Activated T-cell treated with anti-CD3 and anti-CD28 coated beads, Interleukin-2, amount 50 U/mL, for 1 hour (primary cell): Measurements from ENCODE around the gene ZNF281.
"Not testable (repeated sequence)": the region's sequence is repeated elsewhere in the genome, so short reads cannot be mapped to it uniquely, and the experiment has no call there.

Experiments
- DNase-seq: peaks from one replicate; pipeline ENCODE4 v3.0.0-alpha.2; 2020

Gene ZNF281

GRCh38 chr1:200429221-200429751 is 19.4 kb upstream of the ZNF281 start:
- DNase-seq = no peak

DNA sequence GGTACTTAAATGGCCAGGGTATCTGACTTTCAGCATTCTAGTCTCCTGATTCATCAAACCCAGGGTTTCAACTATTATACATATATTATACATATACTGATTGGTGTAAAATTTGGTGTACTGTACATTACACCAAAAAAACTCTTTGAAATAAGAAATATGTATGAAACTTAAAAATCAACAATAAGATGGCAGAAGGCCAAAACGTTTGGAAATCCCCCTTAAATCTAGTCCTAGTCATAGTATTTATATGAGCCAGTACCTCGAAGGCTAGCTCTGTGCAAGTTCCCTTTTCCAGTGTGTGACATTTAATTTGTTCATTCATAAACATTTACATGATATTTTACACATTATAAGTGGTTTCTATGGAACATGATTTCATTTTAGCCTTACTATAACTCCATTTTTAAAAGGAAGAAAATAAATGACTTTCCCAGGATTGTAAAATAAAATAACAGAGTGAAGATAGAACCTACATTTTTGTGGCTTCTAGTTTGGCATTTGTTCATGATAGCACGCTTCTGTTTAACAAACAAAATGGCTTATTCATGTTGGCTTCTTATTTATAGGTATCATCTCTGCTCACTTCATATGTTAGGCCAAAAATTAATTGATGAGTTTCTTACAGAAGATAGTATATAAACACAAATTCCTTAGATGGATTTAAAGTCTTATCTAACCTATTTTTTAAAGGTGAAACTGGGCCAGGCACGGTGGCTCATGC is 18.8 kb upstream of the ZNF281 start:
- DNase-seq = no peak

DNA sequence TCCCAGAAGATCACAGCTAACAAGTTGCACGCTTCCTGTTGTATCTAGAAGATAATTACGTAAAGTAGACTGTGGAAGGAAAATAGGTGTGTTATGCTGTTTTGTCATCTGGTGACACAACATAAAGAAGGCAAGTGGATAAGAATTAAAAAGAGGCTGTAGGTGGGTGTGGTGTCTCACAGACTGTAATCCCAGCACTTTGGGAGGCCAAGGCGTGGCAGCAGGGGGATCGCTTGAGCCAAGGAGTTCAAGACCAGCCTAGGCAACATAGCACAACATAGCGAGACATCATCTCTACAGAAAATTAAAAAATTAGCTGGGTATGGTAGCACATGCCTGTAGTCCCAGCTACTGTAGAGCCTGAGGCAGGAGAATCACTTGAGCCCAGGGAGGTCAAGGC is 17.9 kb upstream of the ZNF281 start:
- DNase-seq = no peak

DNA sequence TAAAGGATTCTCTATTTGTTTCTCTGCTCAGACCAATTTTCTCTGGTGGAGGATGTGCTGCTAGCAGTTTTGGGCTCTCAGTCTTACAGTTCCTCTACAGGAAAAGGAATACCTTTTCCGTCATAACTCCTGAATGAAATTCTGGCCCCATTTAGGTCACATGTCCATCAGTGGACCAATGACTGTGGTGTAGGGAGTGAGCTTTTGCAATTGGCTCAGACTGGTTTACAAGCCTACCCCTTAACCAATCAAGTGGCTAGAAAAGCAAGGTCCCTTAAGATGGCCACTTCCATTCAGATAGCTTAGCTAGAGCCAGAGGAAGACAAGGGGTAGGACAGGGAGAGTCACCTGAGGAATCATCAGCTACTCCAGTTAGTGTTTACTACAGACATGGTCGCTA is 16.4 kb upstream of the ZNF281 start:
- DNase-seq = no peak

DNA sequence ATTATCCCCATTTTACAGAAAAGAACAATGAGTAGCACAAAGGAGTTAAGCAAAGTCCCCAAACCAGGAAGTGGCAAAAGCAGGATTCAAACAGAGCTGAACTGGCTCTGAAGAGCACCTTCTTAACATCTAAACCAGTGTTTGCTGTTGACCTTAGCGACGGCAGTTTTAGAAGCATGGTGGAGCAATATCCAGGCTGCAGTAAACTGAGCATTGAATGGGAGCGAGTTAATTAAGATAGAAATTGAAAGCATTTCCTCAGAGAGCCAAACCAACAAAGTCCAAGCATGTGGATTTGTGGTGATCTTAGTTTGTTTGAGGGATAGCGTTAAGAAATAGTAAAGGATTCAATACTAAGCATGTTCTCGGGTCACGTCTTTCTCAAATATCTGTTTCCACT is 13.4 kb upstream of the ZNF281 start:
- DNase-seq = no peak

- no peak for DNase-seq
Observed at GRCh38 chr1:200422211-200422610, 12.4 kb upstream of the ZNF281 start.

DNA sequence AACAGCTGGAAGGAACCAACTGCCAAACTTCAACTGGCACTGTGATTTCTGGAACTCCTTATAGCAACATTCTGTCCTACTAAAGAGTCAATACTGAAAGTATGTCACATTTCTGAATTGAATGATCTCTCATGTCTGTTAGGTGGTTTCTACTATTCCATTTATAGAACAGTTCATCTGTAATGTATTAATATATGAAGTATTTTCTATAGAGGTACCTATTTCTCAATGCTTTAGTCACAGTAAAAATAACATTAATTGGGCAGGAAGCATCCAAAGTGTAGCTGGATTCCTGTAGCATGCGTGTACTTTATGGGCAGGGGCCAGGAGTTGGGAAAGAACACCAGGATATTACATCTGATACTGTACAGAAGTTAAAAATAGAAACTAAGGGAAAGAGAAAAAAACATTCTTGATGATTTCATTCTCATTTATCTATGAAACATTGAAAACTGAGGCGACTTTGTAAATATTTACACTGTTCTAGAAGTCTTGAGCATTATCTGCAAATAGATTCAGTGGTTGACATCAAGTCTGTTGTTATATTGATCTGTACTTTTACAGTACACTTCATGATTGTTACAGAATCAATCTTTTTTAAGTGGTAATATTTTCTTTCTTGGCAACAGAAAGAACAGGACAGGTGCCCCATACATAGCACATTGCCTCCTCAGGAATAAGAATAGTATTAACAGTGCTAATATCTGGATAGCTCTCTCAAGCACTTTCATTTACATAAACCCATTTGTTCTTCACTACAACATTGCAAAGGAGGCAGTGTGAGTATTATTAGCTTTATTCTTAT is 6.2 kb upstream of the ZNF281 start:
- no peak for DNase-seq

DNA sequence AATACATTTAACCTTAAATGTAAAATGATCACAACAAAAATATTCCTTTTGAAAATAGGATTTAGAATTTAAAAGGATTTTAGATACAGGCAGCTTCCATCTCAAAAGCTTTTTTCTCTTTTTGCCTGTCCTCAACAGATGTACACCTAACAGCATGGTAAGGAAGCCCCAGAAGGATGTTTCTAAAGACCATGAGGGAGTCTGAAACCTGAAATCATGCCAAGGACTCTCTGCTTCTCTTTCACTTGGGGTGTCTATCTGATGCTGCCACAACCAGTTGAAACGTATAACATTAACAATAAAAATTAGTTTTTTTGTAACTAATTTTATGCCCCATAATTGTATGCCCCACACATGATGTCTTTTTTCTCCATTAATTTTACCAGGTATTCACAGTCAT is 5.4 kb upstream of the ZNF281 start:
- DNase-seq = no peak

- no peak for DNase-seq
Observed at GRCh38 chr1:200414657-200415056, 4.8 kb upstream of the ZNF281 start.

DNA sequence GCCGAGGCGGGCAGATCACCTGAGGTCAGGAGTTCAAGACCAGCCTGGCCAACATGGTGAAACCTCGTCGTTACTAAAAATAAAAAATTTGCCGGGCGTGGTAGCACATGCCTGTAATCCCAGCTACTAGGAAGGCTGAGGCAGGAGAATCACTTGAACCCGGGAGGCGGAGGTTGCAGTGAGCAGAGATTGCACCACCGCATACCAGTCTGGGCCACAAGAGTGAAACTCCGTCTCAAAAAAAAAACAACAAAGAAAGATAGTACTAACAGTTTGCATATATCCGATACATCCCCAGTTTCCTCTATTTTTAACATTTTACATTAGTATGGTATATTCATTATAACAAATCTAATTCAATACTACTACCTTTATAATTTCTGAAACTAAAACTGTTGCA is 3.9 kb upstream of the ZNF281 start:
- not testable (repeated sequence) for DNase-seq

DNA sequence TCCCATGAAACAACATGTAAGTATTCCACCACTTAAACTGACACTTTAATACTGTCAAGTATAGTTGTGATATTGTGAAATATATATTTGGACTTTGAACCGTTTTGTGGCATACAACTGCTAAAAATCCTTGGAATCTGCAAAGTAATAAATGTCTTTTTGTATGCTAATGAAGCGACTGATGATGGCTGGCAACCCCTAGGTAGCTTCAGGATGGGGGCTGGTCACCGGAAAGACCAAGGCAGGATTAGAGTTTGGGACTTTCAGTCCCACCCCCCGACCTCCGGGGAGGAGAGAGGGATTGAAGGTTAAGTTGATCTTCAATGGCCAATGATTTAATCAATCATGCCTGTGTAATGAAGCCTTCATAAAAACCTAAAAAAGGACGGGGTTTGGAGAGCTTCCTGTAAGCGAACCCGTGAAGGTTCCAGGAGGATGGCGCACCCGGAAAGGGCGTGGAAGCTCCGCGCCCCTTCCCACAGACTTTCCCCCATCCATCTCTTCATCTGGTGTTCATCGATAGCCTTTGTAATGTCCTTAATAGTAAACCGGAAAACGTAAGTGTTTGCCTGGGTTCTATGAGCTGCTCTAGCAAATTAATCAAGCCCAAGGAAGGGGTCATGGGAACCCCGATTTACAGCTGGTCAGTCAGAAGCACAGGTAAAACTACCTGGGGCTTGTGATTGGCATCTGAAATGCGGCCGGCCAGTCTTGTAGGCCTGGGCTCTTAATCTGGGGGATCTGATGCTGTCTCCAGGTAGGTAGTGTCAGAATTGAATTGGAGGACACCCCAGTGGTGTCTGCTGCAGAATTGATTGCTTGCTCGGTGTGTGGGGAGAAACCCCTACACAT is 1.8 kb upstream of the ZNF281 start:
- no peak for DNase-seq

- no peak for DNase-seq
Observed at GRCh38 chr1:200410566-200410878, 686 bp upstream of the ZNF281 start.

DNA sequence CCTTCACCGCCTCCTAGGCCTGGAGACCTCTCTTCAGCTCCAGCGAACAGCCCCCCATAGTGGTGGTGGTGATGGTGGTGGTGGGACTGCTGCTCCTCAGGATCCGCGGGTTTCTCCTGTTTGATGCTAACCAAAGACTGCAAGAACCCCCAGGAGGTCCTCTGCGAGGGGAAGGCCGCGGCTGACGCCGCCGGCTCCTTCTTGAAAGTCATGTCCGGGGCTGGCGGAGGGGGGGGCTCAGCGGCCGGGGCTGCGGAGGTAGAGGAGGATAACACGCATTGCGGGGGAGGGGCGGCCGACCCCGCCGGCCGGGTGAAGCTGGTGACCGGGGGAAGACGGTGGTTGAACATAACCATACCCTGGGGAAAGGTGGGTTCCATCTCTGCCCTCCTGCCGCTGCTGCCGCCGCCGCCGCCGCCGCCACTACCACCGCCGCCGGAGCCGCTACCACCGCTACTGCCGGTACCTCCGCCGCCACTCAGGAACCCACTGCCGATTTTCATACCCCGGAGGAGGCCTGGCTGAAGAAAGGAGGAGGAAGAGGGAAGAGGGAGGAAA is 554 bp downstream of the ZNF281 start:
- DNase-seq = no peak

DNA sequence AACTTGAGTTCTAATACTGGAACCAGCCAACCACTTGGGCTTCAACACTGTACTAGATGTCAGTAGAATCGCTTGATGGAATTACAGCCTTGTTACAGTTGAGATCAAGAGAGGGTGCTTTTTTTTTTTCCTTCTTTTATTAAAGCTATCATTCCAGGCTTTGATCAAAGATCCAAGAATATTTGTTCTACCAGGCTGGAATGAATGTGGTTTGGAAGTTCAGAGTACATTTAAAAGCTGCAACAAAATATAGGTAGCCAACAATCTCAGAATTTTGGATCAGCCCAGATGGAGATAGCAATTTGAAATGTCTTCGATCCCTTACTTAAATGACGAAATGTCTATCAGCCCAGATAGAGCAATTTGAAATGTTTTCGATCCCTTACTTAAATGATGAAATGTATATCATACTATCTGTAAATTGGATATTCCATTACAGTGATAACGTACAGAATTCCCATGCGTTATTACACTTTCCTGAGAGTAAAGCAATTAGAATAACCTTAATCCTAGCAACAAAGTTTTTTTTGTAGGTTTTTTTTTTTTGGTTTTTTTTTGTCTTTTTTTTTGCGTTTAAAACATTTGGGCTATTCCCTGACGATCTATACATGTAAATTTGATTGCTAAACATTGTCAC is 3.6 kb downstream of the ZNF281 start:
- no peak for DNase-seq

- DNase-seq = no peak
Observed at GRCh38 chr1:200405264-200405663, 4.6 kb downstream of the ZNF281 start.

- DNase-seq = no peak
Observed at GRCh38 chr1:200401708-200402107, 8.1 kb downstream of the ZNF281 start.

GRCh38 chr1:200401263-200401662 is 8.6 kb downstream of the ZNF281 start:
- DNase-seq = no peak

GRCh38 chr1:200400556-200400955 is 9.3 kb downstream of the ZNF281 start:
- DNase-seq = no peak

- DNase-seq = no peak
Observed at GRCh38 chr1:200399860-200400259, 10.0 kb downstream of the ZNF281 start.

DNA sequence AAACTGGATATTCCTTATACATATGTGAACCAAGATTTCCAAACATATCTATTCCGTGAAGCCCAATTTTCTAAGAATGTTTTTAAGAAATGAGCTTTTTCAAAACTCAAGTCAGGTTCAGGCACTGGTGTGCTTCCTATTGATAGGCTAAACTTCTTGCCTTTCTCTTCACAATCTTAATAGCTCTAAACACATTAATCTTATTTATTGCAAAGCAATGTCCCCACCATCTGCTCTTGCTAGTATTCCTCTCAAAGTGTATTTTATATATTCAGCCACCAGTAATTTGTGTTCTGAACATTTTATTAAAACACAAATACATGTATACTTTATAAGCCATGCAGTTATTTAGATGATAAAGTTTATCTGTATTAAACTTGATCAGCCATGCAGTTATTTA is 11.5 kb downstream of the ZNF281 start:
- no peak for DNase-seq

DNA sequence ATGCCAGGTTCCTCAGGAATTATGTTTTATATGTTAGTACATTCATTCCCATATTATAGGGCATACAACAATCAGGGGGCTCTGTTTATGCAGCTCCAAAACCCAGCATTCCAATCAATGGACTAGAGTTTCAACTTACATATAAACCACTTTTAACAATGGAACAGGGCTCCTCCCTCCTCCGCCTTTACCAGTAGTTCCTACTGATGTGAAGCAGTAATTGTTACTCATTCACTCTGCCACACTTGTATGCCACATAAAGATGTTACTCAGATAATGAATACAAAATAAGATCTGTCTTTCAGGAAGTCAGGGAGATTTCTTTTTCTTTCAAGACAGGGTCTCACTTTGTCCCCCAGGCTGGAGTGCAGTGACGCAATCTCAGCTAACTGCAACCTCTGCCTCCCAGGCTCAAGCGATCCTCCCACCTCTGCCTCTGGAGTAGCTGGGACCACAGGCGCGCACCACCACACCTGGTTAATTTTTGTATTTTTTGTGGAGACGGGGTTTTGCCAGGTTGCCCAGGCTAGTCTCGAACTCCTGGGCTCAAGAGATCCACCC is 17.1 kb downstream of the ZNF281 start:
- DNase-seq = no peak

- no peak for DNase-seq
Observed at GRCh38 chr1:200391747-200392146, 18.1 kb downstream of the ZNF281 start.
